NCI-H1694 (cell line): ENCODE results near the gene OSMR.
"Not testable (repeated sequence)": the region's sequence is repeated elsewhere in the genome, so short reads cannot be mapped to it uniquely, and the experiment has no call there.

Source experiments
- DNase-seq: peaks from one replicate; lab custom pipeline; 2025; lab: John Stamatoyannopoulos, UW

OSMR gene

DNA sequence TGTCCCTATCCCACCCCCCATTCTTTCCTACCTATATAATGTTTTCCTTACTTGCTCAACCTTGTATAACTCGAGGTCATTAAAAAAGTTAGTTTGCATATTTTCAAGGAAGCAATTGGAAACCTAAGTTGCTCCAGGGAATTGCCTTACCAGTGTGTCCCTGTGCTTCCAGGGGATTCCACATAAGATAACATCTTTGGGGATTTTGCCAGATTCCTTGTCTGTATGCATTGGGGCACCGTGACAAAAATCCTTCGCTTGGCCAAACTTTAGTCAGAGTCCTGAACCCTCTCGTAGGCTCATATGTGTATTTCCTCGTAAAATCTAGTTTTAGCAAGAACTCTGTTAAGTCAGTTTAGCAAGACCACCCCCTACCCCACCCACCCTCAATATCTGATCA, 14.7 kb upstream of the OSMR start:
- DNase-seq = no peak

DNA sequence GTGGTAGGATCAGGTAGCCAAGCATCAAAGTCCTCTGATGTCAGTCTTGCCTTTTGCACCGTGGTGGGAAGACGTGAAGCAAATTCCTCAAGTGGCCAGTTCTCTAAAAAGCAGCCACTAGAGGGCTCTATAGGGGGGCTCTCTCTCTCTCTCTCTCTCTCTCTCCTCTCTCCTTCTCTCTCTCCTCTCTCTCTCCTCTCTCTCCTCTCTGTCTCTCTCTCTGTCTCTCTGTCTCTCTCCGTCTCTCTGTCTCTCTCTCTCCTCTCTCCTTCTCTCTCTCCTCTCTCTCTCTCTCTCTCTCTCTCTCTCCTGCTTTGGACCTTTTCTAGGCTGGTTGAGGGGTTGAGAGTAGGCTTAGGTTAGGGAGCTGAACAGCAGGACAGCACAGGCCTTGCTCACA, 13.9 kb upstream of the OSMR start:
- peak; percentile 5 for DNase-seq

DNA sequence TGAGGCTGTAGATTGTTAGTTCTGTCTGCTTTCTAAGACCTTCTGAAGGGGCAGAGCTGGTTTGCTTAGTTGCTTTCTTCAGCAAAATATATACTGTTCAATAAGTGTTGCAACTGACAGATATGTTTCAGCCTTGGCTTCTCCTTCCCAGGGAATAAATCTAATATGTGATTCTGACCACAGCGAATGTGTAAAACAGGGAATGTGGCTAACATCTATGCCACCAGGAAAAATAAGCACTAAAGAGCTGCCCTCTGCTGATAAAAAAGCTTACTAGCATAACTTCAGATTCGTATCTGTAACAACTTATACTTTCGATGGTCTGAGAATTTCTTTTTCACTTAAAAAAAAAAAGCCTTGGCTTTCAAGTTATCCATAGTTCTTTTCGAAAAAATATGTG, 13.0 kb upstream of the OSMR start:
- no peak for DNase-seq

DNA sequence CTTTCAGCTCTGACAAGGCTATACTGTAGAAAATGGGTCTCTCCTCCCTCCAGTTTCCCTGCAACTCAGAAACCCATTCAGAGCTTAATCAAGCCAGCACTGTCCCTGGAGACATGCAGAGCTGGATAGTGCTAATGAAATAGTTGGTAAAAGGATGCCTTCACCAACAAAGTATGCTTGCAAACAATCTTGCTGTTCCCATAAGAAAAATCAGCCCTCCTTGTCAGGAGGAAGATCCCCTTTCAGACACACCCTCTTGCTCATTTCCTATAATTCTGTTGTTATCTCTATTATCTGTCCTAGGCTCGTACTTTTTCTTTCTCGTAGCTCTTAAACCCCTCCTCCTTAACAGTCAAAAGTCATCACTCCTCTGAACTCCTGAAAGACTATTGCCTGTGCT, 9.9 kb upstream of the OSMR start:
- no peak for DNase-seq

DNA sequence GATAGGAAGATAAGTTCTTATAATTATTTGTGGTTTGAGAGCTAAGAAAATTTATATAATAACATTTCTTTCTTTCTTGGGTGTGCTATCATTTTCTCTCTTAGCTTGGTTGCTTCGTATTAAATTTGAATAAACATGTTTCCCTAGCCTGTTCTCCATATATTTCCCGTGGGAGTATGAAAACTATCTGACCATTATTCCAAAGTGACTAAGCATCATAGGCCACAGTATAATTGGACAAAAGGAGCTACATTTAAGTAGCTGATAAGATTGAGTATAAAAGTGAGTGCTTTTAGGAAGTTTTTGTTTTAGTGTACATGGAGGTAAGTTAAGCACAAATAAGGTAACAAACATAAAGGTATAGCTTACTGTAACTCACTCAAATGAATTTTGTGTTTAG, 8.4 kb upstream of the OSMR start:
- no peak for DNase-seq

DNA sequence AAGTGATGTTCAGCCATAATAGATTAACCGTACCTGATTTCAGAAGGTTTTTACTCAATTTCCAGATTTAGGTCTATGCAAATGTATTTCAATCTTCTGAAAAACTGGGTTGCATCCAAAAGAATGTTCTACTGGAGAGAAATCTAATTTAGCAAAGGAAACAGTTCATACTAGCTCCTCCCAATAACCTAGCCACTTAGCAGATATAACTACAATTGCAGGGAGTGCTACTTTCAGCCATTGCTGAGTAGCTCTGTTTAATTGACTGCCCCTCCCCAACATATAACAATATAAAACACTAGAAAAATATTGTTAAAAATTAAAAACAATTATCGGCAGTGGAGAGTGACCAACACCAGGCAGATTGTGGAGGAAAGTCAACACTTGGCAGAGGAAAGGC, 7.9 kb upstream of the OSMR start:
- no peak for DNase-seq

DNA sequence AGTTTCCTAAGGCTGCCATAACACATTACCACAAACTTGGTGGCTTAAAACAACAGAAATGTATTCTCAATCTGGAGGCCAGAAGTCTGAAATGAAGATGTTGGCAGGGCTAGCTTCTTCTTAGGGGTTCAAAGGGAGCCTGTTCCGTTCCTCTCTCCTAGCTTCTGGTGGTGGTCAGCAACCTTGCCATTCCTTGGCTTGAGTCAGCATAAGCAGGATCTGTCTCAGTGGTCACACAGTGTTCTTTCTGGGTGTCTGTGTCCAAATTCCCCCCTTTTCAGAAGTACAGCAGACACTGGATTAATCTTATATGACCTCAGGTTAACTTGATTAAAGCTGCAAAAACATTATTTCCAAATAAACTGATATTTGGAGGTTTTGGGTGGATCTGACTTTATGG, 2.1 kb upstream of the OSMR start:
- DNase-seq = no peak

DNA sequence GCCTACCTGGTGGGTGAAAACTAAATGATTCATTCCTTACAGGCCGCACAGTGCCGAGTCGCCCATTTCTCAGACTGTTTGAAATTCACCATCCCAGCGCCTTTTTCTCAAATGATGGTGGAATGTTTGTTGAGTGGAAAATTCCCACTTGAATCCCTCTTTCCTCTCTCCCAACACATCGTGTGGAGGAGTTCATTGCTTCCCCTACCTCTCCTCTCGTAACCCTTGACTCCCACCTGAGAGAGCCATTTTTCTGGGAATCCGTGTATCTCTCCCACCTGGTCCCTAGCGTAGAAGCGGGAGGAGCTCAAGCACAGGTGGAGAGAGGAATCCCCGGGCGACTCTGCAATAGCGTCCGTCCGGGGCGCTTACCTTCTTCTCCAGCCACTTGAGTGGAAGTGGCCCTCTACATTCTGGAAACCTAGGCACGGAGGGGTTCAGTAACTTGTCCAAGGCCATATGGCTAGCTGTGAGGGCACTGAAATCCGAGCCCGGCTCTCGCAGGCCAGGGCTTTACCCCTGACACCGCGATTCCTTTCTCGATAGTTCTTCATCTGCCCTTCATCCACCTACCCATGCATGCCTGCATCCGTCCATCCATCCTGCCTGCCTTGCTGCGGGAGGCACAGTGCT, 683 bp downstream of the OSMR start:
- DNase-seq = no peak

DNA sequence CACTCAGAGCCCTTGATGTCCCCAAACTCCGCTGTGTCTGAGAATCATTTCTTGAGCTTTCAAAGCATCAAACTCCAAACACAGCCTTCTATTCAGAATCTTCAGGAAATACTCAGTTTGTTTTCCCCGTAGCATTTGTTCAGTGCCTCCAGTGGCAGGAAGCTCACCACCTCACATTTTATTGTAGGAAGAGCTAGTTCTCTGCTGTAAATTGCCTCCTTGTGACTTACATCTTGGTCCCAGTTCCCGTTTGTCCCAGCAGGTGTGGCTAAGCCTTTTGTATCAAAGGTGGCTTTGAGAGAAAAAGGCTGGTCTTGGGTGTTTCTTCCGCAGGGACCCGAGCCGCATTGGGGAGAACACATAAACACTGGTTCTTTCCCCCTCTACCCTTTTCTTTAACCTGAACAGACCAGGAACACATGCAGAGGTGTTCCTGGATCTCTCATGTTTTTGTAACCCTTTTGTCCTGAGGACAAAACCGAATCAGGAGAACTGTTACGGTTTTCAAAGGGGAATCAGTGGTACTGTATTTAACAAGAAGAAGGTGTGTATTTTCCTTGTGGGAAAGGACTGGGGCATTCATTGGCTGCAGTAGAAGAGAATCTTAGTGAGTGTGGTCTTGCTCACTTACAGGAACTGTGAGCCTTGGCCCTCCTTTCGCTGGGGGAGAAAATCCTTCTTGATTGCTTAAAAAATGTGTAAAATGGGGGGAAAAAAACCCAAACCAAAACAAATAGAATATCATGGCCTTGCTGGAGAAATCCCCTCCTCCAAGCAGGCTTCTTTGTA, 1.9 kb downstream of the OSMR start:
- DNase-seq = no peak

DNA sequence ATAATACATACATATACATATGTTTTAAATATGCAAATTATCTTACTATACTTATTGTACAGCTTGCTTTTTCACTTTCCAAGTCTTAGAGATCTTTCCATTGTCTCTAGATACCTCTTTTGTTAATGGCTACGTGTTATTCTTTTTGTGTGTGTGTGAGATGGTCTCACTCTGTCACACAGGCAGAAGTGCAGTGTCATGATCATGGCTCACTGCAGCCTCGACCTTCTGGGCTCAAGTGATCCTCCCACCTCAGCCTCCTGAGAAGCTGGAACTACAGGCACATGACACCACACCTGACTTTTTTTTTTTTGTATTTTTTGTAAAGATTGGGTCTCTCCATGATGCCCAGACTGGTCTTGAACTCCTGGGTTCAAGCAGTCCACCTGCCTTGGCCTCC, 2.8 kb downstream of the OSMR start:
- DNase-seq = no peak

DNA sequence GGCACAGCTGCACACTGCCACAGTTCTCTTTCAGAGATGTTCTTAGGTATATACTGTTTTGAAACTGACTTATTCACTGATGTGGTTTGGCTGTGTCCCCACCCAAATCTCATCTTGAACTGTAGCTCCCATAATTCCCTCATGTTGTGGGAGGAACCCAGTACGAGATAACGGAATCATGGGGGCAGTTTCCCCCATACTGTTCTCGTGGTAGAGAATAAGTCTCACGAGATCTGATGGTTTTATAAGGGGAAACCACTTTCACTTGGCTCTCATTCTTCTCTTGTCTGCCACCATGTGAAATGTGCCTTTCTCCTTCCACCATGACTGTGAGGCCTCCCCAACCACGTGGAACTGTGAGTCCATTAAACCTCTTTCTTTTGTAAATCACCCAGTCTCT, 5.8 kb downstream of the OSMR start:
- DNase-seq = not testable (repeated sequence)

DNA sequence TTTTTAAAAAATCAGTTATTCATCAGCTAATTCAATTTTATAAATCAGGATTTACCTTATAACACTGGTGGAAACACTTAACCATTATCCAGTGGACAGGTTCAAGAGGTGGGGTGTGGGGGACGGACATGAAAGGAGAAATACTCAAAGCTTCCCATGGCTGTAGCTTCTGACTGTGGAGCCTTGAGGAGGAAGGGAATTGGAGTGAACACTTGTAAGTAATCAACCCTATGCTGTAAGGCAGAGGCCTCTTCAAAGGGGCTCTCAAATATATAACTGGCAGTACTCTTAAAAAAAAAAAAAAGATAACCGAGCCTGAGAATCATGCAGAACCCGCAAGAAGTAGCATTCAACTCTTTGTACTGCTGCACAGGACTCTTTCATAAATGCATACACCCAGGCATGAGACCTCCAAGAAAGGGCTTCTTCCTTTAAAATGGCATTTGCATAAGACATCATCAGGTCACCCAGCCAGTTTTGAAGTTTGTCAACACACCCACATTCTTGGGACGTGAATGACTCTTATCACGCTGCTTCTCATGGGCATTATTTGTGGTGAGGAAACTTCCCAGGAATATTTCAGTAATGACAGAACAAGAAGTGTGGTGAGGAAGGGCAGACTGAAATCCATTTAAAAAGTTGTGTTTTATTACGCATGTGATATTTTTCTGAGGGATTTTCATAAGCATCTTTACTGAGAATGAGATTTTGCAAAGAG, 8.1 kb downstream of the OSMR start:
- DNase-seq = no peak

DNA sequence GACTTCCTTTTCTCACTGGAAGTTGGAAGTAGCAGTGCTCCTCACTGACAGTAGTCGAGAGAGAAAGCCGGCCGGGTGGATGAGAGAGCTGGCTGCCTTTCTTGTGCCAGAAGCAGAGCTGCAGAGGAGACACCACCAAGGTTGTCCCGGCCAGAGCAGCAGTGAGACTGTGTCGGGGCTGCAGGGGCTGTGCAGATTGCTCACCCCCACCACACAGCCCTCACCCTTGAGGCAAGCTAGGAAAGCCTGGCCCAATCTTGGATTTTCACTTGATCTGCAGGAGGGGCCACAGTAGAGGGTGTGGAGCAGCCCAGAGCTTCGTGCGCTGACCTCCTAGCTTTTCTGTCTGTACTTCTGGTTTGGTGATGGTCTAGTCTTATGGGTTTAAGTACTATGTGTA, 9.1 kb downstream of the OSMR start:
- no peak for DNase-seq

DNA sequence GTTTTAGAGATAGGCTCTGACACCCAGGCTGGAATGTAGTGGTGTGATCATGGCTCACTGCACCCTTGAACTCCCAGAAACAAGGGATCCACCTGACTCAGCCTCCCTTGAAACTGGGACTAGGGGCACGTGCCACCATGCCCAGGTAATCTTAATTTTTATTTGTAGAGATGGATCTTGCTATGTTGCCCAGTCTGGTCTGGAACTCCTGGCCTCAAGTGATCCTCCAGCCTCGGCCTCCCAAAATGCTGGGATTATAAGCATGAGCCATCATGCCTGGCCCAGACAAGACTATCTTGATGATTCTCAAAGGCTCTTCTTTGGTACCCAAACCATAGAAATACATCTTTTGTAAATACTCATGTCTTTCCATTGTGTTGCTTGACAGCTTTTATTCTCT, 10.8 kb downstream of the OSMR start:
- no peak for DNase-seq

DNA sequence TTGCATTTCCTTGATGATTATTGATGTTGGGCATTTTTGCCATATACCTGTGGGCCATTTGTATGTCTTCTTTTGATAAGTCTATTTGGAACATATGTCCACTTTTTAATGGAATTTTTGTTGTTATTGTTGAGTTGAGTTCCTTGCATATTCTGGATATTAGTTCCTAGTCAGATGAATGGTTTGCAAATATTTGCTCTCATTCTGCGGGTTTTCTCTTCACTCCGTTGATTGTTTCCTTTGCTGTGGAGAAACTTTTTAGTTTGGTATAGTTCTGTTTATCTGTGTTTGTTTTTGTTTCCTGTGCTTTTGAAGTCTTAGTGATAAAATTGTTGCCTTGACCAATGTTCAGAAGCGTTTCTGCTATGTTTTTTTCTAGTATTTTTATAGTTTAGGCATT, 13.0 kb downstream of the OSMR start:
- DNase-seq = no peak

DNA sequence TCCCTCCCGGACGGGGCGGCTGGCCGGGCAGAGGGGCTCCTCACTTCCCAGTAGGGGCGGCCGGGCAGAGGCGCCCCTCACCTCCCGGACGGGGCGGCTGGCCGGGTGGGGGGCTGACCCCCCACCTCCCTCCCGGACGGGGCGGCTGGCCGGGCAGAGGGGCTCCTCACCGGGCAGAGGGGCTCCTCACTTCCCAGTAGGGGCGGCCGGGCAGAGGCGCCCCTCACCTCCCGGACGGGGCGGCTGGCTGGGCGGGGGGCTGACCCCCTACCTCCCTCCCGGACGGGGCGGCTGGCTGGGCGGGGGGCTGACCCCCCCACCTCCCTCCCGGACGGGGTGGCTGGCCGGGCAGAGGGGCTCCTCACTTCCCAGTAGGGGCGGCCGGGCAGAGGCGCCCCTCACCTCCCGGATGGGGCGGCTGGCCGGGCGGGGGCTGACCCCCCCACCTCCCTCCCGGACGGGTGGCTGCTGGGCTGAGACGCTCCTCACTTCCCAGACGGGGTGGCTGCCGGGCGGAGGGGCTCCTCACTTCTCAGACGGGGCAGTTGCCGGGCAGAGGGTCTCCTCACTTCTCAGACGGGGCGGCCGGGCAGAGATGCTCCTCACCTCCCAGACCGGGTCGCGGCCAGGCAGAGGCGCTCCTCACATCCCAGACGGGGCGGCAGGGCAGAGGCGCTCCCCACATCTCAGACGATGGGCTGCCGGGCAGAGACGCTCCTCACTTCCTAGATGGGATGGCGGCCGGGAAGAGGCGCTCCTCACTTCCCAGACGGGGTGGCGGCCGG, 16.4 kb downstream of the OSMR start:
- DNase-seq = not testable (repeated sequence)

DNA sequence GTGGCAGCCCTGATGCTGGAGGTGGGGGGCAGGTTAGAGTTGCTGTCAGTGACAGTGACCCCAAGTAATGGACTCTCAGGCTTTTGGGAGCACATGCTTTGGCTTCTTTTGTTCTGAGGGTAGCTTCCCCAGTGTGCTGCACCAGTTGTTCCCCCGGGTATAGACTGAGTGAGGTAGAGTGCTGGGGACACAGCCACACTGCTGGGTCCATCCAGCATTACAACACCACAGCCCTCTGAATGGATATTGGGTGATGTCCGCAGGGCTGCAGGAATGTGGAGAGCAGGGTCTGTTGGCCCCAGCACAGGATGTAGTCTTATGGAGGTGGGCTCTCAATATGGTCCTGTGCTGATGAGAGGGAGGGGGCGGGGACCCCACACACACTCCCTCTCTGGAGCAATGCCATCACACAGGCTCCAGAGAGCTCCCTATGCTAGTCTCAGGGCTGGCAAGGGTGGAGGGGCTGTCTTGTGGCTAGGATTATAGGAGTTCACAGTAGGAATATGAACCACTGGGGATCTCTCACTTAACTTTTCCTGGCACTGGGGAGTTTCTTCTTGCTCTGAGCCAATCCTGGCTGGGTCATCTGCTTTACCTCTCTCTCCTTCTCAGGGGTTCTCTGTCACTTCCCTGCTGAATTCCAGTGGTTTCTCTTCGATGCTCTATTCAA, 20.7 kb downstream of the OSMR start:
- DNase-seq = no peak

DNA sequence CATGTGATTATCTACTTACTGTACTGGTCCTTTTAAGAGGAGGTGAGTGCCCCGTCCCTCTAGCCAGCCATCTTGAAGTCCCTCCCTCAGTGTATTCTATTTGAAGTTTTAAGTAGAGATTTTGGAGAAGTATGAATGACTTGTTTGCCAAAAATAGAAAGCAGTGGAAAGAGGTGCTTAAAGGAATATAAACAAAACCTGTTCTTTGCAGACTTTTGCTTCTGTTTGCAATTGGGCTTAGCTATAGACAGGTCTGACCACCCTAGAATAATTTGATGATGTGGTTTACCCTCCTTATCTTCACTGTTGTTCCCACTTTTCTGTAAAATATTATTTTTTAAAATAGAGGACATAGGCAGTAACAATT, 21.2 kb downstream of the OSMR start:
- DNase-seq = no peak

DNA sequence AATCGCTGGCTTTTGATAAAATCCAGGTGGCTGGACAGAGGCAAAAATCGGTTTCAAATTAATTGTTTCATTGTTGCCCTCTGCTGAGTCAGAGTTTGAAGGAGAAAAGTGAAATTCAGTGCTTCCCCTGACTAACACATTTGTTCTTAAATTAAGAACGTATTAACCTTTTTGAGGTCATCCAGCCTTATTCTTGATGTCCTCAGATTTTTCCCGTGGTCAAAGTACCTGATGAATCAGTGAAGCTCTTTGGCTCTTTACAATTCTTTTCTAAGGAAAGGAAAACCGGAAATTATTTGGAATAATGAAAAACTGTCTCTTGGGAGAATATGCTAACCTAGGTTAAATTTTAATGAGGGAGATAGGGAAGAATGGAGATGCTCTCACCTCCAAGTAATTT, 21.6 kb downstream of the OSMR start:
- no peak for DNase-seq

DNA sequence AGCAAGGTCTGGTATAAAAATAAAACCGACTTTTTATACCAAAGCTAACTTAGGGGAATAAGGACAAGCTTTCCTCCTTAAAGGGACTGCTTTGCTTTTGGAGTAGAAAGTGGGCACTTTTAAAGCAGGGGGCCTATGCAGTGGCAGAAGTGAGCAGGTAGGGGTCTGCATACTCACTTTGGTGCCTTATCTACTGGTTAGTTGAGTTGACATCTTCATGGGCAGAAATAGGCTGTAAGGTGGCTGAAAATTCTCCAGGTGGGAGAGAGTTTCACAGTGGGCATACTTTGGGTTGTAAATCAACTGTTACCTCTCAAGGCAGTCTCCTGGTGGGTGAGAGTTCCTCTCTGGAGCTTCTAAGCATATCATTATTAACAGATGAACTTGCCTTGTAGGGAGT, 24.8 kb downstream of the OSMR start:
- DNase-seq = no peak

DNA sequence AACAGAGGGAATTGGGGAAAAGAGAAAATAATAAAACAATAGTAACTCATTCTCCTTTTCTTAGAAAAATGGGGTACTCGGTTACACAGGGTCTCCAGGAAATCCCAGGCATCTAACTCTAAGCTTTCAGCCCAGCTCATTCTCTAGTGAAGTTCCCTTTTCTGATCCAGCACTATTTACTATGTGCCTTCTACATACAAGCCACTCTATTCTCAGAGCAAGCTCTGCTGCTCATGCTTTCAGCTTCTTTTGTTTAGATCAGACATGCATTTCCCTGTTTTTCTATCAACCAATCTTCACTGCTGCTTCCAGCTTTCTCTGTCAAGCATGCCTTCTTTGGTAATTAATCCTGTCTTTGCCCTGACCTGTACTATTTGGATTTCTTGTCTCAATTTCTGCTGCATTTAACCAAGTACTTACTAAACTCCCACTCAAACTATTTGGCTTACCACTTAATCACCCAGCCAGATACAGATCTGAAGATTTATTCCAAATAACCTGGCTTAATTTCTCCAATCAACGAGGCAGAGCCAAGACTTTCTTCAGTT, 25.3 kb downstream of the OSMR start:
- DNase-seq = no peak
